LNCaP clone FGC (cell line): ENCODE data around the gene PLS1.
"Not testable (repeated sequence)": the region's sequence is repeated elsewhere in the genome, so short reads cannot be mapped to it uniquely, and the experiment has no call there.

Source experiments
- DNase-seq: peaks from one replicate; pipeline ENCODE4 v3.0.0-alpha.2; 2011; ENCODE audit warnings: low read depth
- H3K4me3 ChIP-seq: 2 replicates; pipeline ENCODE4 v1.5.1; 2011; ENCODE audit warnings: mild to moderate bottlenecking, low read depth, low read length, control low read depth
- TF ChIP-seq, protein P1 (sequence below): IDR thresholded peaks from 2 replicates; pipeline ENCODE4 v1.5.1; 2012; ENCODE audit warnings: mild to moderate bottlenecking; ENCODE audit not compliant: control insufficient read depth, insufficient read depth; ENCODE audit errors: extremely low read depth

Gene PLS1

DNA sequence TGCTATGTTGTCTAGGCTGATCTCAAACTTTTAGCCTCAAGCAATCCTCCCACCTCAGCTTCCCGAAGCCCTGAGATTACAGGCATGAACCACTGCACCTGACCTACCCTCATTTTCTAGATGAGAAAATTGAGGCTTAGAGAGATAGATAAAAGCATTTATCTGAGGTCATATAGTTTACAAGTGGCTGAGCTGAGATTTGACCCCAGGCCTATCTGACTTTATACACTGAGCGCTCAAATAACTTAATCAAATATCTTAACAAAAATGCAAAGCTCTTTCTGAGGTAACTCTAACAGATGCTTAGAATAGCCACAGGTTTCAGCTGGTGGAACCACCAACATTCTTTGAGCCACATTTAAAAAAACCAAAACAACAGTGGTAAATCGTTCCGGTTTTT is 5.5 kb downstream of the PLS1 start:
- TF ChIP-seq, protein P1, sequence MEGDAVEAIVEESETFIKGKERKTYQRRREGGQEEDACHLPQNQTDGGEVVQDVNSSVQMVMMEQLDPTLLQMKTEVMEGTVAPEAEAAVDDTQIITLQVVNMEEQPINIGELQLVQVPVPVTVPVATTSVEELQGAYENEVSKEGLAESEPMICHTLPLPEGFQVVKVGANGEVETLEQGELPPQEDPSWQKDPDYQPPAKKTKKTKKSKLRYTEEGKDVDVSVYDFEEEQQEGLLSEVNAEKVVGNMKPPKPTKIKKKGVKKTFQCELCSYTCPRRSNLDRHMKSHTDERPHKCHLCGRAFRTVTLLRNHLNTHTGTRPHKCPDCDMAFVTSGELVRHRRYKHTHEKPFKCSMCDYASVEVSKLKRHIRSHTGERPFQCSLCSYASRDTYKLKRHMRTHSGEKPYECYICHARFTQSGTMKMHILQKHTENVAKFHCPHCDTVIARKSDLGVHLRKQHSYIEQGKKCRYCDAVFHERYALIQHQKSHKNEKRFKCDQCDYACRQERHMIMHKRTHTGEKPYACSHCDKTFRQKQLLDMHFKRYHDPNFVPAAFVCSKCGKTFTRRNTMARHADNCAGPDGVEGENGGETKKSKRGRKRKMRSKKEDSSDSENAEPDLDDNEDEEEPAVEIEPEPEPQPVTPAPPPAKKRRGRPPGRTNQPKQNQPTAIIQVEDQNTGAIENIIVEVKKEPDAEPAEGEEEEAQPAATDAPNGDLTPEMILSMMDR, result no peak
- H3K4me3 ChIP-seq, result no peak overlapping the region
- DNase-seq, result no peak

- no peak for DNase-seq
- TF ChIP-seq, protein P1, result no peak
- no peak overlapping the region for H3K4me3 ChIP-seq
Observed at GRCh38 chr3:142602619-142603385, 6.6 kb downstream of the PLS1 start.

- not testable (repeated sequence) for H3K4me3 ChIP-seq, DNase-seq
Observed at GRCh38 chr3:142603386-142603705, 7.2 kb downstream of the PLS1 start.

GRCh38 chr3:142604940-142605339 is 8.7 kb downstream of the PLS1 start:
- no peak for DNase-seq
- TF ChIP-seq, protein P1, result no peak
- no peak overlapping the region for H3K4me3 ChIP-seq

- TF ChIP-seq, protein P1, result no peak
- H3K4me3 ChIP-seq, result no peak overlapping the region
- no peak for DNase-seq
Observed at GRCh38 chr3:142608631-142609030, 12.4 kb downstream of the PLS1 start.

- H3K4me3 ChIP-seq, result no peak overlapping the region
- DNase-seq, result no peak
- TF ChIP-seq, protein P1, result no peak
Observed at GRCh38 chr3:142609136-142609535, 12.9 kb downstream of the PLS1 start.

GRCh38 chr3:142611206-142611605 is 15.0 kb downstream of the PLS1 start:
- TF ChIP-seq, protein P1, result no peak
- no peak overlapping the region for H3K4me3 ChIP-seq
- no peak for DNase-seq
